Measurements from ENCODE around the gene ZNF804A.

Gene ZNF804A

DNA sequence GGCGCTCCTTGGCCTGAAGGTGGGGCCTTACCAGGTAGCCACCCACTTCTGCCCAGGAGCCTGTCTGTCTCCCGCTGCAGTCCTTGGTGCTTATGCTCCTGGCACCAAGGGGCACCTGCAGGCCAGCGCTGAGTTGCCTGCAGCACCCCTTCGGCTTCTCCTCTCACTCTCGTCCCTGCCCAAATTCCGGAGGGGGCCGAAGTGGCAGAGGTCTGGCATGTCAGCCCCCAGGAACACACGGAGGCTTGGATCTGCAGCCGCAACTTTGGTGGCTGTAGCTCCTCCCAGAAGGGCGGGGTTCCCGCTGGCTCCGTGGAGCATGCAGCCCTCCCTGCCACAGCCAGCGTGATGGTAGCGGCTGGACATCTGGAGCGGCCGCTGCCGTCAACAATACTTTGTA lies 37.7 kb upstream of the ZNF804A start:
- H3K27me3 ChIP-seq (ENCODE audit: insufficient read depth, insufficient read length), result no peaks in the 10 kb centered on the region
- peaks cover 5% of the 10 kb centered on the region; the same call in 1 of the 2 replicates for H3K9me3 ChIP-seq (ENCODE audit: insufficient read depth, low read length)
- H3K36me3 ChIP-seq (ENCODE audit: insufficient read depth, insufficient read length, low read length), result no peaks in the 10 kb centered on the region
- H3K4me1 ChIP-seq (ENCODE audit: insufficient read depth, insufficient read length), result no peaks in the 10 kb centered on the region
- no peak overlapping the region for H3K9ac ChIP-seq (ENCODE audit: insufficient read length, low read depth)
- DNase-seq (ENCODE audit: low read depth, low spot score), result no peak
- TF ChIP-seq ZNF274 (IDR thresholded peaks at IDR 0.05; ENCODE audit: low read depth, low read length) (no peak), YY1 (IDR thresholded peaks at IDR 0.05; ENCODE audit: insufficient read depth, insufficient read length) (no peak), SUZ12 (IDR thresholded peaks at IDR 0.05; ENCODE audit: extremely low read depth, insufficient read depth, insufficient read length) (no peak)
- H3K4me3 ChIP-seq (ENCODE audit: insufficient read length, low read depth), result no peak overlapping the region

DNA sequence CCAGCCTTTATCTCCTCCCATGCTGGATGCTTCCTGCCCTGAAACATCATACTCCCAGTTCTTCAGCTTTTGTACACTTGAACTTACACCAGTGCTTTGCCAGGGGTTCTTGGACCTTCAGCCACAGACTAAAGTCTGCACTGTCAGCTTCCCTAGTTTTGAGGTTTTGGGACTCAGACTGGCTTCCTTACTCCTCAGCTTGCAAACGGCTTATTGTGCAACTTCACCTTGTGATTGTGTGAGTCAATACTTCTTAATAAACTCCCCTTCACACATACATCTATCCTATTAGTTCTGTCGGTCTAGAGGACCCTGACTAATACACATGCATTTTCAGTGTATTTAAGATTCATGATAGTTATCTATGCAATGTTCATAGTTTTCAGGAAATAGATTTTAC lies 35.8 kb upstream of the ZNF804A start:
- TF ChIP-seq YY1 (IDR thresholded peaks at IDR 0.05; ENCODE audit: insufficient read depth, insufficient read length) (no peak), ZNF274 (IDR thresholded peaks at IDR 0.05; ENCODE audit: low read depth, low read length) (no peak), SUZ12 (IDR thresholded peaks at IDR 0.05; ENCODE audit: extremely low read depth, insufficient read depth, insufficient read length) (no peak)
- H3K4me1 ChIP-seq (ENCODE audit: insufficient read depth, insufficient read length), result no peaks in the 10 kb centered on the region
- H3K27me3 ChIP-seq (ENCODE audit: insufficient read depth, insufficient read length), result no peaks in the 10 kb centered on the region
- H3K4me3 ChIP-seq (ENCODE audit: insufficient read length, low read depth), result no peak overlapping the region
- no peaks in the 10 kb centered on the region for H3K36me3 ChIP-seq (ENCODE audit: insufficient read depth, insufficient read length, low read length)
- H3K9me3 ChIP-seq (ENCODE audit: insufficient read depth, low read length), result peaks cover 5% of the 10 kb centered on the region; the same call in 1 of the 2 replicates
- no peak for DNase-seq (ENCODE audit: low read depth, low spot score)
- no peak overlapping the region for H3K9ac ChIP-seq (ENCODE audit: insufficient read length, low read depth)

- H3K27me3 ChIP-seq (ENCODE audit: insufficient read depth, insufficient read length), result no peaks in the 10 kb centered on the region
- no peaks in the 10 kb centered on the region for H3K4me1 ChIP-seq (ENCODE audit: insufficient read depth, insufficient read length)
- H3K9me3 ChIP-seq (ENCODE audit: insufficient read depth, low read length), result peaks cover 5% of the 10 kb centered on the region; the same call in 1 of the 2 replicates
- DNase-seq (ENCODE audit: low read depth, low spot score), result no peak
- H3K36me3 ChIP-seq (ENCODE audit: insufficient read depth, insufficient read length, low read length), result no peaks in the 10 kb centered on the region
- TF ChIP-seq ZNF274 (IDR thresholded peaks at IDR 0.05; ENCODE audit: low read depth, low read length) (no peak), YY1 (IDR thresholded peaks at IDR 0.05; ENCODE audit: insufficient read depth, insufficient read length) (no peak), SUZ12 (IDR thresholded peaks at IDR 0.05; ENCODE audit: extremely low read depth, insufficient read depth, insufficient read length) (no peak)
- H3K9ac ChIP-seq (ENCODE audit: insufficient read length, low read depth), result no peak overlapping the region
- H3K4me3 ChIP-seq (ENCODE audit: insufficient read length, low read depth), result no peak overlapping the region
Measured at GRCh38 chr2:184564092-184564491, 34.2 kb upstream of the ZNF804A start.

DNA sequence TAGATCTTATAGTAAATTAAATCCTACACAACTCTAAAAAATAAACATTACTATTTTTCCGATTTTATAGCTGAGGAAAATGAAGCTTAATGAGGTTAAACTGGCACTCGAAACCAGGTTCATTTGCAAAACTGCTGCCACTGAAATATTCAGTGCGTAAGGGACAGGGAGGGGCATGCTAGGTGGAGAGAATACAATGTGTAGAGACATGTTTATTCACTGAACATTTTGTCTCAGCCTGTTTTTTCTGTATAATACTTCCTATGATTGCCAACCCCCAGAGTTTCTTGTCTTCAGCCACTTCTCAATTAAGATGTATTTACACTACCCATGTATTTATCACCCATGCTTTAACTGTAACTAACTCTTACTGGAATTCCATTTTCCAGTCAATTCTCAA lies 31.6 kb upstream of the ZNF804A start:
- Histone ChIP-seq H3K27me3 (ENCODE audit: insufficient read depth, insufficient read length) (no peaks in the 10 kb centered on the region), H3K36me3 (ENCODE audit: insufficient read depth, insufficient read length, low read length) (no peaks in the 10 kb centered on the region), H3K4me3 (ENCODE audit: insufficient read length, low read depth) (no peak overlapping the region), H3K4me1 (ENCODE audit: insufficient read depth, insufficient read length) (no peaks in the 10 kb centered on the region), H3K9ac (ENCODE audit: insufficient read length, low read depth) (no peak overlapping the region), H3K9me3 (ENCODE audit: insufficient read depth, low read length) (no peaks in the 10 kb centered on the region)
- DNase-seq (ENCODE audit: low read depth, low spot score), result no peak
- no peak for TF ChIP-seq ZNF274 (IDR thresholded peaks at IDR 0.05; ENCODE audit: low read depth, low read length)
- TF ChIP-seq SUZ12 (IDR thresholded peaks at IDR 0.05; ENCODE audit: extremely low read depth, insufficient read depth, insufficient read length), result no peak
- TF ChIP-seq YY1 (IDR thresholded peaks at IDR 0.05; ENCODE audit: insufficient read depth, insufficient read length), result no peak

DNA sequence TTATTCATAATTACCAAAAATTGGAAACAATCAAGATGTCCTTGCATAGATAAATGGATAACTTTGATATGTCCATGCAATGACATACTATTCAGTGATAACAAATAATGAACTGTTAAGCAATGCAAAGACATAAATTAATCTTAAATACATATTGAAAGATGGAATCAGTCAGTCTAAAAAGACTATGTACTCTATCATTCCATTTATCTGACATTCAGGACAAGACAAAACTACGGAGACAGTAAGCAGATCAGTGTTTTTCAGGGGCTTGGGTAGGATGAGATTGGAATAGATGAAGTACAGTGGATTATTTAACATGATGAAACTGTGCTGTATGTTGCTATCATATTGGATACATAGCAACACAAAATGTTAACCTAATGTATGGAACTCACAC lies 21.3 kb upstream of the ZNF804A start:
- TF ChIP-seq ZNF274 (IDR thresholded peaks at IDR 0.05; ENCODE audit: low read depth, low read length), result no peak
- no peak for TF ChIP-seq YY1 (IDR thresholded peaks at IDR 0.05; ENCODE audit: insufficient read depth, insufficient read length)
- no peak for TF ChIP-seq SUZ12 (IDR thresholded peaks at IDR 0.05; ENCODE audit: extremely low read depth, insufficient read depth, insufficient read length)
- Histone ChIP-seq H3K36me3 (ENCODE audit: insufficient read depth, insufficient read length, low read length) (no peaks in the 10 kb centered on the region), H3K27me3 (ENCODE audit: insufficient read depth, insufficient read length) (no peaks in the 10 kb centered on the region), H3K9me3 (ENCODE audit: insufficient read depth, low read length) (no peaks in the 10 kb centered on the region), H3K4me1 (ENCODE audit: insufficient read depth, insufficient read length) (no peaks in the 10 kb centered on the region), H3K9ac (ENCODE audit: insufficient read length, low read depth) (no peak overlapping the region), H3K4me3 (ENCODE audit: insufficient read length, low read depth) (no peak overlapping the region)
- DNase-seq (ENCODE audit: low read depth, low spot score), result no peak

GRCh38 chr2:184577743-184578142 lies 20.6 kb upstream of the ZNF804A start:
- DNase-seq (ENCODE audit: low read depth, low spot score), result no peak
- H3K27me3 ChIP-seq (ENCODE audit: insufficient read depth, insufficient read length), result no peaks in the 10 kb centered on the region
- H3K36me3 ChIP-seq (ENCODE audit: insufficient read depth, insufficient read length, low read length), result no peaks in the 10 kb centered on the region
- H3K4me1 ChIP-seq (ENCODE audit: insufficient read depth, insufficient read length), result no peaks in the 10 kb centered on the region
- H3K9me3 ChIP-seq (ENCODE audit: insufficient read depth, low read length), result no peaks in the 10 kb centered on the region
- no peak for TF ChIP-seq YY1 (IDR thresholded peaks at IDR 0.05; ENCODE audit: insufficient read depth, insufficient read length)
- TF ChIP-seq SUZ12 (IDR thresholded peaks at IDR 0.05; ENCODE audit: extremely low read depth, insufficient read depth, insufficient read length), result no peak
- H3K9ac ChIP-seq (ENCODE audit: insufficient read length, low read depth), result no peak overlapping the region
- H3K4me3 ChIP-seq (ENCODE audit: insufficient read length, low read depth), result no peak overlapping the region

DNA sequence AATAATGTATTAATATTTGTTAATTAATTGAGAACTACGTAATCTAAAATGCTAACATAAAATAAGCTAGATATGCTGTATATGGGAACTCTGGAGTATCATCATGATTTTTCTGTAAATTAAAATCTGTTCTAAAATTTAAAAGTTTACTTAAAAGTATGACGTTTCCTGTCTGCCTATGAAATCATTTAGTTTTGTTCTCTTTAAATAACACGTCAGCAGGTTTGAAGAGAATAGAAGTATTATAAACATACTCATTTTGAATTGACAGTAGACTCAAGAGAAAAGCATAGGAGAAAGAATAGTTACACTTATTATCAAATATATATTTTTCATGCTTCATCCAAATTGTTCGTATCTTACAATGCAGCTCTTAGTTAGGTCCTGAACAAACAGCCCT lies 19.1 kb upstream of the ZNF804A start:
- Histone ChIP-seq H3K27me3 (ENCODE audit: insufficient read depth, insufficient read length) (no peaks in the 10 kb centered on the region), H3K9me3 (ENCODE audit: insufficient read depth, low read length) (no peaks in the 10 kb centered on the region), H3K4me3 (ENCODE audit: insufficient read length, low read depth) (no peak overlapping the region), H3K9ac (ENCODE audit: insufficient read length, low read depth) (no peak overlapping the region), H3K36me3 (ENCODE audit: insufficient read depth, insufficient read length, low read length) (no peaks in the 10 kb centered on the region), H3K4me1 (ENCODE audit: insufficient read depth, insufficient read length) (no peaks in the 10 kb centered on the region)
- no peak for DNase-seq (ENCODE audit: low read depth, low spot score)
- no peak for TF ChIP-seq ZNF274 (IDR thresholded peaks at IDR 0.05; ENCODE audit: low read depth, low read length)
- TF ChIP-seq YY1 (IDR thresholded peaks at IDR 0.05; ENCODE audit: insufficient read depth, insufficient read length), result no peak
- no peak for TF ChIP-seq SUZ12 (IDR thresholded peaks at IDR 0.05; ENCODE audit: extremely low read depth, insufficient read depth, insufficient read length)

DNA sequence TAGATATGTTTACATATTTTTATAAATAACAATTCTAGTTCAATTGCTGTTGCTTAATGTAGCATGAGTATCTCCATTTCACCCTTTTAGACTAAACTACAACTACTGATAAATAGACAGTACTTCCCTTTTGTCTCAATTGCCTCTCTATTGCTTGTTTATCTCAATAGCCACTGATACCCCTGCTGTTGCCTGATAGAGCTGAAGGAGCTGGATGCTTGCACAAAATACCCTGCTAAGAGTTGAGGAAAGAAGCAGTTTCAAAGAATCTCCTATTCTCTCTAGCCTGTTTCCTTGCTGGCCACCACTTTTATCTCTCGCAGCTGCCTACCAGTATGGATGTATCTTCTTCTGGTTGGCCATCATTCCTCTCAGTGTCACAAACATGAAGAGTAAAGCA lies 16.9 kb upstream of the ZNF804A start:
- DNase-seq (ENCODE audit: low read depth, low spot score), result no peak
- H3K4me3 ChIP-seq (ENCODE audit: insufficient read length, low read depth), result no peak overlapping the region
- no peaks in the 10 kb centered on the region for H3K27me3 ChIP-seq (ENCODE audit: insufficient read depth, insufficient read length)
- H3K9me3 ChIP-seq (ENCODE audit: insufficient read depth, low read length), result no peaks in the 10 kb centered on the region
- no peak overlapping the region for H3K9ac ChIP-seq (ENCODE audit: insufficient read length, low read depth)
- TF ChIP-seq SUZ12 (IDR thresholded peaks at IDR 0.05; ENCODE audit: extremely low read depth, insufficient read depth, insufficient read length) (no peak), YY1 (IDR thresholded peaks at IDR 0.05; ENCODE audit: insufficient read depth, insufficient read length) (no peak), ZNF274 (IDR thresholded peaks at IDR 0.05; ENCODE audit: low read depth, low read length) (no peak)
- H3K36me3 ChIP-seq (ENCODE audit: insufficient read depth, insufficient read length, low read length), result no peaks in the 10 kb centered on the region
- H3K4me1 ChIP-seq (ENCODE audit: insufficient read depth, insufficient read length), result no peaks in the 10 kb centered on the region
